GM21737 (cell line): ENCODE results near the gene SLC17A4.
"Not testable (repeated sequence)": the region's sequence is repeated elsewhere in the genome, so short reads cannot be mapped to it uniquely, and the experiment has no call there.

ENCODE experiments used
- ATAC-seq: cut with Tn5 transposase; IDR thresholded peaks from one replicate; pipeline ENCODE4 v1.9.1; 2021; ENCODE audit warnings: mild to moderate bottlenecking, moderate library complexity; ENCODE audit not compliant: unreplicated experiment

The SLC17A4 gene

GRCh38 chr6:25754535-25754934 is at the start of gene SLC17A4:
Gene SLC17A4 (plus strand): TSS chr6:25754742. CDS start chr6:25761963, 7,221 bp downstream.
- ATAC-seq: no peak

DNA sequence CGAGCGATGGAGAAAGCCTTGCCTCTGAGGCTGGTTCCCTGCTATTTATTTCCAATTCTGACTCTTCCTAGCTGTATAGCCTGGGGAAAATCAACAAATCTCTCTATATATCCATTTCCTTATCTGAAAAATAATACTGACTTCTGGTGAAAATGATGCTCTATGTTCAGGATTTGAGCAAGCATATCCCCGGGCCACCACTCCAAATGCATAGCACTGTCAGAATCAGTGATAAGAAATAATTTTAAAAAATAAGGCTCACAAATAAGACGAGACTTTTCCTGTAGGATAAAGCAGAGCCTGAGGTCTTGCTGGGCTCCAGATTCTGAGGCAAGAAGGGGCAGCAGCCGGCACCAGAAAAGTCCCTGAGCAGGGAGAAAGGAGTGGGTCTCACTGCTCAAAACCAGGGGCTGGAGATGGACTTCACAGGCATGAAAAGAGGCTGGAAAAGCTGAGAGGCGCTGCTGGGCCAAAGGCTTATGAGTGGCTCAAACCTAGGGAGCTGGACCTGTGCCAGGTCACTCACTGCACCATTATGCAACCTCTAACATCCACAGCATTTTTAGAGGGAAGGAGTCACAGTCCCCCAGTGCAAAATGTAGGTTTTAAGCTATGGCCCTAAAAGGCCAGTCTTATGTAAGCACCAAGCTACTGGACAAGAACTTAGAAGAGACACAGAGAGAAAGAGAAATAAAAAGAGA is 48.1 kb upstream of the SLC17A4 start:
- no peak for ATAC-seq

DNA sequence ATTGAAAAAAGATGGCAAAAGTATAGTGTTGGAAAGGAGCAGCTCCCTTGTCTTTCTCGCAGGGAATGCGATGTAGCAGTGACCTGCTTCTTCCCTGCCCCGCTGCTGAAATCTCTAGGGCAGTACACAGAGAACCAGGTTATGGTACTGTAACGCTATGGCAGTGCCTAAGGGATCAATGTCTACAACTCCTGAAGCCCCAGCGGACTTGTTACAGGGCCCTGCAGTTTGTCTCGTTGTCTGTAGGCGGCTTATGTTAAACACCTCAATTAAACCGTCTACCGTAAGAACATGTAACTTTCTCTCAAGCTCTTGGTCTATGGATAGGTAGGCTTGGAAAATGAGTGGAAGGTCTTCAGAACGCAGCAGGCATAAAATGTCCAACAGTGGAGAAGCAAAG is 44.8 kb upstream of the SLC17A4 start:
- ATAC-seq: no peak

DNA sequence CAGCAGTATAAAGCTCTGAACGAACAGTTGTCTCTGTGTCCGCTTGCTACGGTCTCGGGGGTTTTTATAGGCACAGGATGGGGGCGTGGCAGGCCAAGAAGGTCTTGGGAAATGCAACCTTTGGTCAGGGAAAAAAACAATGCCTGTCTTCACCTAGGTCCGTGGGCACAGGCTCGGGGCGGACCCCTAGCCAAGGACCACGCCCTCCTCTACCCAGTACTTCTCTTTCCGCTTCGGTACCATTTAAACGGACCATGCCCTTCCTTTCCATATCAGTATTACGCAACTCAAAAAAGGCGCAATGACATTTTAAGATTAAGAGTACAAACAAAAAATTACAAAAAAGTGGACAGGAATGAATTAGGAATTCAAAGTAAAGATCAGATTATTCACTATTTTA is 44.3 kb upstream of the SLC17A4 start:
- no peak for ATAC-seq

- no peak for ATAC-seq
Measured at GRCh38 chr6:25713824-25714223, 40.7 kb upstream of the SLC17A4 start.

GRCh38 chr6:25714765-25715164 is 39.8 kb upstream of the SLC17A4 start:
- ATAC-seq: no peak

GRCh38 chr6:25715794-25716193 is 38.7 kb upstream of the SLC17A4 start:
- no peak for ATAC-seq

- no peak for ATAC-seq
Measured at GRCh38 chr6:25717866-25718740, 36.4 kb upstream of the SLC17A4 start.

DNA sequence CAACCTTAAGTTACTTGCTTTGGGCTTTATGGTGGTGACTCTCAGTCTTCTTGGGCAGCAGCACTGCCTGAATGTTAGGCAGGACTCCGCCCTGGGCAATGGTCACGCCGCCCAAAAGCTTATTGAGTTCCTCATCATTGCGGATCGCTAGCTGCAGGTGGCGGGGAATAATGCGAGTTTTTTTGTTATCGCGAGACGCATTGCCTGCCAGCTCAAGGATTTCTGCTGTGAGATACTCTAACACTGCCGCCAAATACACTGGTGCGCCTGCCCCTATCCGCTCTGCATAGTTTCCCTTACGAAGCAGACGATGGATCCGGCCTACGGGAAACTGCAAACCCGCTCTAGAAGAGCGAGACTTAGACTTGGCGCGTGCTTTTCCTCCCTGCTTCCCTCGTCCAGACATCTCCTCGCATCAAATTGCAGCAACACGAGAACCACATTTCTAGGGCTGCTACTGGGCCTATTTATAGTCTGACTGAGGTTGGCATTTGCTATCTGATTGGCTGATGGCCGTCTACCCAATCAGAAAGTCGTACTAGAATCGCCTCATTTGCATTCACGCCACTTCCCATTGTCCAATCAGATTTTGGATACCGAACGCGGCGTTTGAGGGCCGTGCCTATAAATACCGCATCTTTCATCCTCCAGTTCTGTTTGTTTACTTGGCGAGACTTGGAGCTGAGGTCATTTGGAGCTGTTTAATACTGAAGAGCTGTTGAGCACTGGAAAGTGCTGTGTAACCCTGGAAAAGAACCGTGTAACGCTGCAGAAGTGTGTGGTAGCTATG is 28.2 kb upstream of the SLC17A4 start:
- ATAC-seq: no peak

- no peak for ATAC-seq
Measured at GRCh38 chr6:25727028-25727427, 27.5 kb upstream of the SLC17A4 start.

- no peak for ATAC-seq
Measured at GRCh38 chr6:25730907-25731306, 23.6 kb upstream of the SLC17A4 start.

- ATAC-seq: no peak
Measured at GRCh38 chr6:25731721-25732120, 22.8 kb upstream of the SLC17A4 start.

DNA sequence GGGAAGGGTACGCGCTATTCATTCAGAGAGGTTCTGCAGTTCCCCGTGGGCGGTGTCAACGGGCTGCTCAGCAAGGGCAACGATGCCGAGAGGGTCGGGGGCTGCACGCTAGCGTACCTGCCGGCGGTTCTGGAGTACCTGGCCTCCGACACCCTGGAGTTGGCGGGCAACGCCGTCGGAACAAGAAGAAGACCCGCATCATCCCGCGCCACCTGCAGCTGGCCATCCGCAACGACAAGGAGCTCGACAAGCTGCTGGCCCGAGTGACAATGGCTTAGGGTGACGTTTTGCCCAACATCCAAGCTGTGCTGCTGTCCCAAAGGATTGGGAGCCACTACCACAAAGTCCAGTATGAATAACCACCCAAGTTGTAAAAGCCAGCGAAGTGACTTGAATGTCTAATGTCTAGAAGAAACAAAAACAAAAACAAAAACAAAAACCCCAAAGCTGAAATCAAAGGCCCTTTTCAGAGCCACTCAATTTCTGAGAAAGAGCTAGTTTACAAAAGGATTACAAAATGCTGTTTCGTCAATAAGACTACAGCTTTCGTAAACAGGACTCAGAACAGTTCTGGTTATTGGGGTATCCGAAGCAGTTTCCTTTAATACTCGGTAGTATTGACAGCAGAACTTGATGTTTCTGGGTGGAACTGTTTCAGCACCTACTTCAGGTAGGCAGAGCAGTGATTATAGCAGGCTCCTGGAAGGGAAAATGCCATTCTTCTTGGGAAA is 21.9 kb upstream of the SLC17A4 start:
- no peak for ATAC-seq

- no peak for ATAC-seq
Measured at GRCh38 chr6:25735261-25735660, 19.3 kb upstream of the SLC17A4 start.

GRCh38 chr6:25743868-25744267 is 10.7 kb upstream of the SLC17A4 start:
- no peak for ATAC-seq

DNA sequence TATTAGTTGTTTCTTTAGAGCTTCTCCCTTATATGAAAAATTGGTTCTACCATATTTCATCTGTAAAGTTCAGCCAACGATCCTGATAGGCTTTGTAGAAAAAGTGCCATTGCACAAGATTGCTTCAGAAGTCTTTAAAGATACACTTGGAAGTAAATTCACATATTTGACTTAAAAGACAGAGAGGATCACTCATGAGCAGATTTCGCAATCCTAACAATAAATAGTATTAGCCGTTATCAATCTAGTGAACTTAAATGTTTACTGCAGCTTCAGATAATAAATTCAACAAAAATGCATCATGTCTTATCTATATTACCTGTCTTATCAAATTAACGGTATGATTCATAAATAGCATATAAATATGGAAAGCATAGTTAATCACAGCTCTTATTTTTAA is 8.7 kb upstream of the SLC17A4 start:
- no peak for ATAC-seq

- no peak for ATAC-seq
Measured at GRCh38 chr6:25746968-25747367, 7.6 kb upstream of the SLC17A4 start.

GRCh38 chr6:25747477-25747876 is 7.1 kb upstream of the SLC17A4 start:
- ATAC-seq: no peak

GRCh38 chr6:25748049-25748448 is 6.5 kb upstream of the SLC17A4 start:
- ATAC-seq: no peak

DNA sequence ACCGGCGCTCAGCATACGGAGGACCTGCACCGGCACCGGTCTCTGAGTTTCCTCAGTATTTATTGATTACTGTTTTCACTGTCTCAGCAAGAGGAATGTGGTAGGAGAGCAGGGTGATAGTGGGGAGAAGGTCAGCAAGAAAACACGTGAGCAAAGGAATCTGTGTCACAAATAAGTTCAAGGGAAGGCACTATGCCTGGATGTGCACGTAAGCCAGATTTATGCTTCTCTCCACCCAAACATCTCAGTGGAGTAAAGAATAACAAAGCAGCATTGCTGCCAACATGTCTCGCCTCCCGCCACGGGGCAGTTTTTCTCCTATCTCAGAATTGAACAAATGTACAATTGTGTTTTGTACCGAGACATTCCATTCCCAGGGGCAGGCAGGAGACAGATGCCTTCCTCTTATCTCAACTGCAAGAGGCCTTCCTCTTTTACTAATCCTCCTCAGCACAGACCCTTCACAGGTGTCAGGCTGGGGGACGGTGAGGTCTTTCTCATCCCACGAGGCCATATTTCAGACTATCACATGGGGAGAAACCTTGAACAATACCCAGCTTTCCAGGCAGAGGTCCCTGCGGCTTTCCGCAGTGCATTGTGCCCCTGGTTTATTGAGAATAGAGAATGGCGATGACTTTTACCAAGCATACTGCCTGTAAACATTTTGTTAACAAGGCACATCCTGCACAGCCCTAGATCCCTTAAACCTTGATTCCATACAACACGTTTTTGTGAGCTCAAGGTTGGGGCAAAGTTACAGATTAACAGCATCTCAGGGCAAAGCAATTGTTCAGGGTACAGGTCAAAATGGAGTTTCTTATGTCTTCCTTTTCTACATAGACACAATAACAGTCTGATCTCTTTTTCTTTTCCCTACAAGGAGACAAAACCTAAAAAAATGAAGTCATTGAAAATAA is 5.7 kb upstream of the SLC17A4 start:
- ATAC-seq: not testable (repeated sequence)
